Measurements from ENCODE around the gene STXBP5.
A peak's percentile ranks its signal among the peaks of the same experiment; 100 is the strongest.

STXBP5 gene

GRCh38 chr6:147322299-147323162, 118.3 kb downstream of the STXBP5 start:
- H4K91ac ChIP-seq (ENCODE audit: low read length) = no peak overlapping the region
- H2BK12ac ChIP-seq (ENCODE audit: low read length in 2 of 2) = no peak overlapping the region
- no peak overlapping the region for H2AFZ ChIP-seq (ENCODE audit: low read depth, low read length)

GRCh38 chr6:147325557-147325956, 121.3 kb downstream of the STXBP5 start:
- H3K27ac ChIP-seq (ENCODE audit: low read length, poor library complexity, severe bottlenecking) = no peak overlapping the region
- no peaks in the 10 kb centered on the region for H3K4me1 ChIP-seq (ENCODE audit: control insufficient read depth, insufficient read depth, low read depth, low read length)
- no peak overlapping the region for H3K14ac ChIP-seq (ENCODE audit: low read length in 2 of 2)
- H2BK15ac ChIP-seq (ENCODE audit: low read depth, poor library complexity, severe bottlenecking) = no peak overlapping the region
- no peak overlapping the region for H4K8ac ChIP-seq (ENCODE audit: low read length)
- no peak overlapping the region for H3K9ac ChIP-seq (ENCODE audit: low read length)
- no peak overlapping the region for H3K4me3 ChIP-seq (ENCODE audit: insufficient read depth in 1 of 2, low read depth in 1 of 2, low read length in 2 of 2)
- peaks cover 6 to 60% of the 10 kb centered on the region in 2 experiments for H3K36me3 ChIP-seq (ENCODE audit: control insufficient read depth in 1 of 2, insufficient read depth in 2 of 2, low read depth in 1 of 2, low read length in 2 of 2)
- no peaks in the 10 kb centered on the region for H3K9me3 ChIP-seq (ENCODE audit: control insufficient read depth, low read length)
- no peak overlapping the region for H2BK12ac ChIP-seq (ENCODE audit: low read length in 2 of 2)
- peaks cover 3% of the 10 kb centered on the region for H3K79me1 ChIP-seq (replicated peaks; ENCODE audit: low read length, poor library complexity, severe bottlenecking)
- no peak overlapping the region for H3K4ac ChIP-seq (ENCODE audit: low read depth in 1 of 2, low read length in 2 of 2)
- no peak overlapping the region for H2AFZ ChIP-seq (ENCODE audit: low read depth, low read length)
- no peak overlapping the region for H2AK5ac ChIP-seq (ENCODE audit: low read length, severe bottlenecking)
- no peak overlapping the region for H4K91ac ChIP-seq (ENCODE audit: low read length)
- H2BK120ac ChIP-seq (ENCODE audit: low read depth, low read length) = no peak overlapping the region
- H3K18ac ChIP-seq (ENCODE audit: low read depth in 1 of 2, low read length in 2 of 2) = no peak overlapping the region
- no peak overlapping the region for H3K23ac ChIP-seq (ENCODE audit: low read length in 2 of 2)
- no CpG with 5 or more reads among the region's 1 CpG for WGBS
- H2BK5ac ChIP-seq (ENCODE audit: low read depth, low read length, poor library complexity, severe bottlenecking) = no peak overlapping the region
- no peak overlapping the region for H3K4me2 ChIP-seq (ENCODE audit: low read length, poor library complexity, severe bottlenecking)
- no peaks in the 10 kb centered on the region for H3K27me3 ChIP-seq (ENCODE audit: control insufficient read depth in 1 of 2, insufficient read depth in 1 of 2, low read length in 2 of 2)
- no peak for DNase-seq

More at GRCh38 chr6:147322299-147323162, 118.3 kb downstream of the STXBP5 start:
- no peak overlapping the region for H3K4me2 ChIP-seq (ENCODE audit: low read length, poor library complexity, severe bottlenecking)
- H2BK120ac ChIP-seq (ENCODE audit: low read depth, low read length) = no peak overlapping the region
- peaks cover 3% of the 10 kb centered on the region for H3K79me1 ChIP-seq (replicated peaks; ENCODE audit: low read length, poor library complexity, severe bottlenecking)
- H4K8ac ChIP-seq (ENCODE audit: low read length) = no peak overlapping the region
- H2BK15ac ChIP-seq (ENCODE audit: low read depth, poor library complexity, severe bottlenecking) = no peak overlapping the region
- H2AK5ac ChIP-seq (ENCODE audit: low read length, severe bottlenecking) = no peak overlapping the region
- H3K9ac ChIP-seq (ENCODE audit: low read length) = peak overlapping the region; percentile 46
- DNase-seq = peak; percentile 13
- 88% methylated on average over 4 of the region's 5 CpGs for WGBS
- H3K4me3 ChIP-seq (ENCODE audit: insufficient read depth in 1 of 2, low read depth in 1 of 2, low read length in 2 of 2) = no peak overlapping the region
- H3K9me3 ChIP-seq (ENCODE audit: control insufficient read depth, low read length) = no peaks in the 10 kb centered on the region
- H3K27ac ChIP-seq (ENCODE audit: low read length, poor library complexity, severe bottlenecking) = no peak overlapping the region
- H3K4ac ChIP-seq (ENCODE audit: low read depth in 1 of 2, low read length in 2 of 2) = no peak overlapping the region
- peak overlapping the region in 1 of 2 experiments; percentile 52 for H3K23ac ChIP-seq (ENCODE audit: low read length in 2 of 2)
- H2BK5ac ChIP-seq (ENCODE audit: low read depth, low read length, poor library complexity, severe bottlenecking) = no peak overlapping the region
- no peaks in the 10 kb centered on the region for H3K27me3 ChIP-seq (ENCODE audit: control insufficient read depth in 1 of 2, insufficient read depth in 1 of 2, low read length in 2 of 2)
- H3K36me3 ChIP-seq (ENCODE audit: control insufficient read depth in 1 of 2, insufficient read depth in 2 of 2, low read depth in 1 of 2, low read length in 2 of 2) = peaks cover 7 to 70% of the 10 kb centered on the region in 2 experiments
- H3K18ac ChIP-seq (ENCODE audit: low read depth in 1 of 2, low read length in 2 of 2) = no peak overlapping the region
- no peak overlapping the region for H3K14ac ChIP-seq (ENCODE audit: low read length in 2 of 2)
- H3K4me1 ChIP-seq (ENCODE audit: control insufficient read depth, insufficient read depth, low read depth, low read length) = no peaks in the 10 kb centered on the region

GRCh38 chr6:147331401-147331800, 127.2 kb downstream of the STXBP5 start:
- Histone ChIP-seq H3K27me3 (ENCODE audit: control insufficient read depth in 1 of 2, insufficient read depth in 1 of 2, low read length in 2 of 2) (no peaks in the 10 kb centered on the region), H2BK12ac (ENCODE audit: low read length in 2 of 2) (no peak overlapping the region), H3K4me2 (ENCODE audit: low read length, poor library complexity, severe bottlenecking) (no peak overlapping the region), H2AK5ac (ENCODE audit: low read length, severe bottlenecking) (no peak overlapping the region), H3K9ac (ENCODE audit: low read length) (no peak overlapping the region), H3K79me1 (replicated peaks; ENCODE audit: low read length, poor library complexity, severe bottlenecking) (peaks cover 3% of the 10 kb centered on the region), H2BK15ac (ENCODE audit: low read depth, poor library complexity, severe bottlenecking) (no peak overlapping the region), H3K9me3 (ENCODE audit: control insufficient read depth, low read length) (no peaks in the 10 kb centered on the region), H2BK120ac (ENCODE audit: low read depth, low read length) (no peak overlapping the region), H3K23ac (ENCODE audit: low read length in 2 of 2) (no peak overlapping the region), H4K91ac (ENCODE audit: low read length) (no peak overlapping the region), H3K4me1 (ENCODE audit: control insufficient read depth, insufficient read depth, low read depth, low read length) (no peaks in the 10 kb centered on the region), H2AFZ (ENCODE audit: low read depth, low read length) (no peak overlapping the region), H3K36me3 (ENCODE audit: control insufficient read depth in 1 of 2, insufficient read depth in 2 of 2, low read depth in 1 of 2, low read length in 2 of 2) (peaks cover 9 to 80% of the 10 kb centered on the region in 2 experiments), H4K8ac (ENCODE audit: low read length) (no peak overlapping the region), H3K4ac (ENCODE audit: low read depth in 1 of 2, low read length in 2 of 2) (no peak overlapping the region), H3K18ac (ENCODE audit: low read depth in 1 of 2, low read length in 2 of 2) (no peak overlapping the region), H3K27ac (ENCODE audit: low read length, poor library complexity, severe bottlenecking) (no peak overlapping the region), H3K14ac (ENCODE audit: low read length in 2 of 2) (no peak overlapping the region), H2BK5ac (ENCODE audit: low read depth, low read length, poor library complexity, severe bottlenecking) (no peak overlapping the region), H3K4me3 (ENCODE audit: insufficient read depth in 1 of 2, low read depth in 1 of 2, low read length in 2 of 2) (no peak overlapping the region)
- no peak for DNase-seq
- no CpG with 5 or more reads among the region's 1 CpG for WGBS

- Histone ChIP-seq H3K14ac (ENCODE audit: low read length in 2 of 2) (no peak overlapping the region), H3K36me3 (ENCODE audit: control insufficient read depth in 1 of 2, insufficient read depth in 2 of 2, low read depth in 1 of 2, low read length in 2 of 2) (peaks cover 2 to 75% of the 10 kb centered on the region in 2 experiments), H3K9me3 (ENCODE audit: control insufficient read depth, low read length) (no peaks in the 10 kb centered on the region), H3K4me3 (ENCODE audit: insufficient read depth in 1 of 2, low read depth in 1 of 2, low read length in 2 of 2) (no peak overlapping the region), H2BK15ac (ENCODE audit: low read depth, poor library complexity, severe bottlenecking) (no peak overlapping the region), H3K23ac (ENCODE audit: low read length in 2 of 2) (no peak overlapping the region), H3K4me2 (ENCODE audit: low read length, poor library complexity, severe bottlenecking) (no peak overlapping the region), H3K4ac (ENCODE audit: low read depth in 1 of 2, low read length in 2 of 2) (no peak overlapping the region), H4K91ac (ENCODE audit: low read length) (no peak overlapping the region), H2AFZ (ENCODE audit: low read depth, low read length) (no peak overlapping the region), H3K27ac (ENCODE audit: low read length, poor library complexity, severe bottlenecking) (no peak overlapping the region), H2AK5ac (ENCODE audit: low read length, severe bottlenecking) (no peak overlapping the region), H3K4me1 (ENCODE audit: control insufficient read depth, insufficient read depth, low read depth, low read length) (peaks cover 1% of the 10 kb centered on the region), H2BK120ac (ENCODE audit: low read depth, low read length) (no peak overlapping the region), H3K18ac (ENCODE audit: low read depth in 1 of 2, low read length in 2 of 2) (no peak overlapping the region), H3K27me3 (ENCODE audit: control insufficient read depth in 1 of 2, insufficient read depth in 1 of 2, low read length in 2 of 2) (no peaks in the 10 kb centered on the region), H3K9ac (ENCODE audit: low read length) (no peak overlapping the region), H2BK12ac (ENCODE audit: low read length in 2 of 2) (no peak overlapping the region), H2BK5ac (ENCODE audit: low read depth, low read length, poor library complexity, severe bottlenecking) (no peak overlapping the region), H3K79me1 (replicated peaks; ENCODE audit: low read length, poor library complexity, severe bottlenecking) (peaks cover 1% of the 10 kb centered on the region), H4K8ac (ENCODE audit: low read length) (no peak overlapping the region)
- 96% methylated on average over 3 of the region's 3 CpGs for WGBS
- no peak for DNase-seq
These were observed 133.7 kb downstream of the STXBP5 start for GRCh38 chr6:147337921-147338320.
